ENCODE data around the gene NIPAL3. TPM values are rescaled to one million over a fixed set of nuclear protein-coding genes. Genes with fewer than 3 reads are reported as not detected.

The NIPAL3 gene
- total RNA-seq, result 30.4 and 42.6 TPM in 2 replicates

GRCh38 chr1:24415334-24415909 lies at the start of gene NIPAL3:
TSS of gene NIPAL3 (plus strand) at chr1:24415802. CDS start at chr1:24419548, 3,746 bp downstream.

GRCh38 chr1:24413350-24414163 lies 2.0 kb upstream of the NIPAL3 start, which contains the start of gene STPG1:
TSS of gene STPG1 (minus strand) at chr1:24413782. CDS start at chr1:24401388, 12,394 bp downstream.

GRCh38 chr1:24502709-24503058 lies 87.1 kb downstream of the NIPAL3 start, which contains the start of gene RCAN3:
TSS of gene RCAN3 (plus strand) at chr1:24502836. CDS start at chr1:24514373, 11,537 bp downstream.

Other genes with a start within 250 kb of the NIPAL3 start
- not detected in 2 replicates for gene IFNLR1, start 228.5 kb upstream of the NIPAL3 start, total RNA-seq
- not detected in 2 replicates for gene GRHL3, start 96.4 kb upstream of the NIPAL3 start, total RNA-seq
- gene STPG1, start 2.0 kb upstream of the NIPAL3 start, total RNA-seq, result 4.6 and 7.0 TPM in 2 replicates
- 4.4 and 5.2 TPM in 2 replicates for gene RCAN3, start 87.0 kb downstream of the NIPAL3 start, total RNA-seq
- not detected in 2 replicates for gene NCMAP, start 140.3 kb downstream of the NIPAL3 start, total RNA-seq
- gene SRRM1, start 227.5 kb downstream of the NIPAL3 start, total RNA-seq, result 40.9 and 50.1 TPM in 2 replicates

Data from uterine smooth muscle cell (primary cell).